Effector memory CD8-positive, alpha-beta T cell (primary cell): ENCODE measurements around the gene EAF1.

Source experiments
- ATAC-seq: fragments of 150-1000 bp; cut with Tn5 transposase; replicated peaks from 2 replicates; pipeline ENCODE4 v1.10.0; 2021; ENCODE audit warnings: mild to moderate bottlenecking, moderate library complexity
- DNase-seq, 3 experiments: peaks; one replicate each; pipeline ENCODE4 v3.0.0; 2021
- H3K27ac Mint-ChIP-seq, 2 donors: one replicate each; pipeline ENCODE4 v1.8.0; 2022; ENCODE audit warnings: mild to moderate bottlenecking in 2 of 2, mixed read lengths in 2 of 2, moderate library complexity in 2 of 2
- H3K27me3 Mint-ChIP-seq, 2 donors: one replicate each; pipeline ENCODE4 v1.8.0; 2022; ENCODE audit warnings: mixed read lengths in 2 of 2
- H3K36me3 Mint-ChIP-seq: one replicate; pipeline ENCODE4 v1.8.0; 2022; ENCODE audit warnings: mild to moderate bottlenecking, moderate library complexity, mixed read lengths; ENCODE audit not compliant: insufficient read depth
- H3K4me1 Mint-ChIP-seq, 2 donors: one replicate each; pipeline ENCODE4 v1.8.0; 2022; ENCODE audit warnings: low read depth in 2 of 2, mixed read lengths in 2 of 2
- H3K4me3 Mint-ChIP-seq, 2 donors: one replicate each; pipeline ENCODE4 v1.8.0; 2022; ENCODE audit warnings: mild to moderate bottlenecking in 2 of 2, mixed read lengths in 2 of 2, moderate library complexity in 2 of 2
- H3K9me3 Mint-ChIP-seq, 2 donors: one replicate each; pipeline ENCODE4 v1.8.0; 2022; ENCODE audit warnings: mixed read lengths in 2 of 2

Gene EAF1

GRCh38 chr3:15427981-15428380, 583 bp downstream of the EAF1 start:
- H3K9me3 Mint-ChIP-seq, result no peaks in the 10 kb centered on the region
- peak overlapping the region; percentile 87 to 95 for H3K4me3 Mint-ChIP-seq
- peaks cover 44 to 63% of the 10 kb centered on the region in 2 donors for H3K4me1 Mint-ChIP-seq
- peak overlapping the region; percentile 99 for H3K27ac Mint-ChIP-seq
- no peaks in the 10 kb centered on the region for H3K27me3 Mint-ChIP-seq
- H3K36me3 Mint-ChIP-seq, result peaks cover 61% of the 10 kb centered on the region
- ATAC-seq (no peak), DNase-seq (no peak)

GRCh38 chr3:15428539-15428938, 1.1 kb downstream of the EAF1 start:
- ATAC-seq, result peak; percentile 48
- DNase-seq, result peak in 2 of 3 experiments; percentile 11 to 14
- Mint-ChIP-seq H3K27me3 (no peaks in the 10 kb centered on the region), H3K4me1 (peaks cover 48 to 61% of the 10 kb centered on the region in 2 donors), H3K27ac (peak overlapping the region; percentile 99), H3K4me3 (peak overlapping the region; percentile 87 to 95), H3K9me3 (no peaks in the 10 kb centered on the region), H3K36me3 (peaks cover 65% of the 10 kb centered on the region)

- Mint-ChIP-seq H3K36me3 (peaks cover 62% of the 10 kb centered on the region), H3K4me3 (peak overlapping the region; percentile 87 to 95), H3K9me3 (no peaks in the 10 kb centered on the region), H3K4me1 (peaks cover 48 to 61% of the 10 kb centered on the region in 2 donors), H3K27ac (peak overlapping the region; percentile 99), H3K27me3 (no peaks in the 10 kb centered on the region)
- DNase-seq (no peak), ATAC-seq (no peak)
Observed at GRCh38 chr3:15429080-15429479, 1.7 kb downstream of the EAF1 start.

- no peak for DNase-seq
- Mint-ChIP-seq H3K27me3 (no peaks in the 10 kb centered on the region), H3K9me3 (no peaks in the 10 kb centered on the region), H3K4me3 (peak overlapping the region in 1 of 2 donors; percentile 95), H3K36me3 (peaks cover 69% of the 10 kb centered on the region), H3K4me1 (peaks cover 42 to 54% of the 10 kb centered on the region in 2 donors), H3K27ac (peak overlapping the region in 1 of 2 donors; percentile 32)
- ATAC-seq, result no peak
Observed at GRCh38 chr3:15430624-15431023, 3.2 kb downstream of the EAF1 start.

- DNase-seq, result no peak
- Mint-ChIP-seq H3K27me3 (no peaks in the 10 kb centered on the region), H3K4me3 (peak overlapping the region; percentile 3 to 21), H3K36me3 (peaks cover 76% of the 10 kb centered on the region), H3K9me3 (no peaks in the 10 kb centered on the region), H3K27ac (peak overlapping the region; percentile 16 to 55), H3K4me1 (peaks cover 36 to 49% of the 10 kb centered on the region in 2 donors)
- no peak for ATAC-seq
Observed at GRCh38 chr3:15431256-15431837, 3.9 kb downstream of the EAF1 start.

- Mint-ChIP-seq H3K4me1 (peaks cover 20 to 32% of the 10 kb centered on the region in 2 donors), H3K27ac (no peak overlapping the region), H3K4me3 (no peak overlapping the region), H3K9me3 (no peaks in the 10 kb centered on the region), H3K36me3 (peaks cover 77% of the 10 kb centered on the region), H3K27me3 (no peaks in the 10 kb centered on the region)
- no peak for DNase-seq
- no peak for ATAC-seq
Observed at GRCh38 chr3:15433531-15433930, 6.1 kb downstream of the EAF1 start.

GRCh38 chr3:15434756-15435155, 7.4 kb downstream of the EAF1 start:
- H3K4me3 Mint-ChIP-seq, result no peak overlapping the region
- peaks cover 86% of the 10 kb centered on the region for H3K36me3 Mint-ChIP-seq
- H3K9me3 Mint-ChIP-seq, result no peaks in the 10 kb centered on the region
- H3K27ac Mint-ChIP-seq, result no peak overlapping the region
- peaks cover 13 to 21% of the 10 kb centered on the region in 2 donors for H3K4me1 Mint-ChIP-seq
- no peak for DNase-seq
- ATAC-seq, result no peak
- H3K27me3 Mint-ChIP-seq, result no peaks in the 10 kb centered on the region

- peaks cover 14 to 16% of the 10 kb centered on the region in 2 donors for H3K4me1 Mint-ChIP-seq
- DNase-seq, result no peak
- H3K9me3 Mint-ChIP-seq, result no peaks in the 10 kb centered on the region
- peak overlapping the region in 1 of 2 donors; percentile 76 for H3K27ac Mint-ChIP-seq
- H3K27me3 Mint-ChIP-seq, result no peaks in the 10 kb centered on the region
- no peak overlapping the region for H3K4me3 Mint-ChIP-seq
- H3K36me3 Mint-ChIP-seq, result peaks cover 89% of the 10 kb centered on the region
- no peak for ATAC-seq
Observed at GRCh38 chr3:15436246-15436645, 8.8 kb downstream of the EAF1 start.

- no peak for DNase-seq
- Mint-ChIP-seq H3K4me3 (no peak overlapping the region), H3K36me3 (peaks cover 81% of the 10 kb centered on the region), H3K9me3 (no peaks in the 10 kb centered on the region), H3K27me3 (no peaks in the 10 kb centered on the region), H3K4me1 (peaks cover 10 to 16% of the 10 kb centered on the region in 2 donors), H3K27ac (no peak overlapping the region)
- ATAC-seq, result no peak
Observed at GRCh38 chr3:15438983-15439382, 11.6 kb downstream of the EAF1 start.

GRCh38 chr3:15439476-15439875, 12.1 kb downstream of the EAF1 start:
- peaks cover 79% of the 10 kb centered on the region for H3K36me3 Mint-ChIP-seq
- H3K4me1 Mint-ChIP-seq, result peaks cover 10 to 16% of the 10 kb centered on the region in 2 donors
- no peak for ATAC-seq
- no peaks in the 10 kb centered on the region for H3K27me3 Mint-ChIP-seq
- no peaks in the 10 kb centered on the region for H3K9me3 Mint-ChIP-seq
- DNase-seq, result no peak
- H3K27ac Mint-ChIP-seq, result peak overlapping the region in 1 of 2 donors; percentile 35
- H3K4me3 Mint-ChIP-seq, result no peak overlapping the region

GRCh38 chr3:15440891-15441290, 13.5 kb downstream of the EAF1 start:
- ATAC-seq (peak; percentile 24), DNase-seq (no peak)
- Mint-ChIP-seq H3K36me3 (peaks cover 80% of the 10 kb centered on the region), H3K27me3 (no peaks in the 10 kb centered on the region), H3K4me1 (peaks cover 10 to 16% of the 10 kb centered on the region in 2 donors), H3K27ac (peak overlapping the region; percentile 75 to 87), H3K4me3 (peak overlapping the region in 1 of 2 donors; percentile 1), H3K9me3 (no peaks in the 10 kb centered on the region)

GRCh38 chr3:15443826-15444524, 16.6 kb downstream of the EAF1 start:
- Mint-ChIP-seq H3K4me1 (peaks cover 10 to 16% of the 10 kb centered on the region in 2 donors), H3K4me3 (no peak overlapping the region), H3K27me3 (no peaks in the 10 kb centered on the region), H3K36me3 (peaks cover 51% of the 10 kb centered on the region), H3K27ac (peak overlapping the region; percentile 41 to 44), H3K9me3 (no peaks in the 10 kb centered on the region)
- ATAC-seq, result no peak
- no peak for DNase-seq

- no peak for DNase-seq
Observed at GRCh38 chr3:15449489-15450224, 22.3 kb downstream of the EAF1 start.

More at GRCh38 chr3:15449489-15450224, 22.3 kb downstream of the EAF1 start:
- H3K27ac Mint-ChIP-seq, result peak overlapping the region; percentile 51 to 56
- H3K4me3 Mint-ChIP-seq, result no peak overlapping the region
- H3K9me3 Mint-ChIP-seq, result no peaks in the 10 kb centered on the region
- H3K36me3 Mint-ChIP-seq, result peaks cover 23% of the 10 kb centered on the region
- no peak for ATAC-seq
- H3K4me1 Mint-ChIP-seq, result peaks cover 3 to 10% of the 10 kb centered on the region in 2 donors
- no peaks in the 10 kb centered on the region for H3K27me3 Mint-ChIP-seq
